ENCODE data around the gene FLT1.
A peak's percentile ranks its signal among the peaks of the same experiment; 100 is the strongest.

The FLT1 gene

DNA sequence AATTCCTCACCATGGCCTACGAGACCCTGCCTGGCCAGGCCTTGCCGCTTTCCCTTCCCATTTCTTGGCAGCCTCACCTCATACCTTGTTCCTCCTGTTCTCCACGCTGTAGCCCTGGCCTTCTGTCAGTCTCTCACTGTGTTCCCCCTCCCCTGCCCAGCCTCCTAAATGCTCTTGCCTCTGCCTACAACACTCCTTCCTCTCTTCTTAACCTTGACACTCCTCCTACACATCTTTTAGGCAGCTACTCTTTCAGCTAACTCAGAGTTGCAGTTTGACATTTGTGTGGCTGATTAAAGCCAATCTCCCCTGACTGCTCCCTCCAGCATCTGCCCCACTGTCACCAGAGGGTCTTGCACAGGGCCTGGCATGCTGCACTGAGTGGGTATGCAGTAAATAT is 150.8 kb downstream of the FLT1 start:
- no peak for DNase-seq (ENCODE audit: low read depth)

- DNase-seq (ENCODE audit: low read depth): no peak
These were observed 152.7 kb downstream of the FLT1 start for GRCh38 chr13:28342251-28342650.

GRCh38 chr13:28340272-28340793 is 154.6 kb downstream of the FLT1 start:
- DNase-seq (ENCODE audit: low read depth): no peak

- DNase-seq (ENCODE audit: low read depth): no peak
These were observed 155.5 kb downstream of the FLT1 start for GRCh38 chr13:28339419-28339818.

DNA sequence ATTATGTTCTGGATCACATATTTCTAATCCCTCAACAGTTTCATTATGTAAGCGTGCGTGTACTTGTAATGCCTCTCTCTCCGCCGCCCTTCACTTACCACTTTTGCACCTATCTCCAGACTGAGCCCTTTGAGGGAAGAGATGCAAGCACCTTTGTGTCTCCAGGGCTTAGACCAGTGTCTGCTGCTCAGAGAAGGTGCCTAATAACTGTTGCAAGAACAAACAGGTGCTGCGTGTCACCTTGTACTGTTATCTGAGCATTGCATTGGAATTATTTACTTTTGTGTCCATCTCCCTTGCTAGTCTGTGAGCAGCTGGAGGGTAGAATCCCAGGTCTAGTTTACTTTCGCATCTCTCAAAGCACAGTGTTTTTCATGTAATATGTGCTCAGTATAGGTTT is 156.2 kb downstream of the FLT1 start:
- no peak for DNase-seq (ENCODE audit: low read depth)

DNA sequence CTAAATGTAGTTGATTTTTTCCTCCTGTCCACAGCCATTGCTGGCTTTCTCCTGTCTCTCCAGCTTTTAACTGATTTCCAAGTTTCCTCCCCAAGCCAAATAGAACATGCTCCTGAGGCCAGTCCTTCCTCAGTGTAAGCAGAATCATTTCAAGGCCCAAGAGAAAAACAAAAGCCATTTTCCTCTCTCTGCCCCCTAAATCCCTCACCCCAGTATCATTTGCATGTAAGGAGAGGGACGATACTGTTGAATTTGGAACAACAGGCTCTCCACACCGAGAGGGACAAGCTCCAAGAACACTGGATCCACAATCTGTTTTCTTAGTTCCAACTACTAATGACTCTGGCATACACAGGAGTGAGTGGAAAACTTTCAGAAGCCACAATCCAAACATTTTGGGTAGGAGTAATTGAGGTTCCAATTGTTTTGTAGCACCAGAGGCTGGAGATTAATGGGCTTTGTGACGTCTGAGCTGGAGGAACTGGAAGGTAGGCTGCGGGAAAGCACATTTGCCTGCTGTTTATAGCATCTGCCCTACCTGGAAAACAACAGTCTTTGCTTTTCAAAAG is 156.8 kb downstream of the FLT1 start:
- no peak for DNase-seq (ENCODE audit: low read depth)

DNA sequence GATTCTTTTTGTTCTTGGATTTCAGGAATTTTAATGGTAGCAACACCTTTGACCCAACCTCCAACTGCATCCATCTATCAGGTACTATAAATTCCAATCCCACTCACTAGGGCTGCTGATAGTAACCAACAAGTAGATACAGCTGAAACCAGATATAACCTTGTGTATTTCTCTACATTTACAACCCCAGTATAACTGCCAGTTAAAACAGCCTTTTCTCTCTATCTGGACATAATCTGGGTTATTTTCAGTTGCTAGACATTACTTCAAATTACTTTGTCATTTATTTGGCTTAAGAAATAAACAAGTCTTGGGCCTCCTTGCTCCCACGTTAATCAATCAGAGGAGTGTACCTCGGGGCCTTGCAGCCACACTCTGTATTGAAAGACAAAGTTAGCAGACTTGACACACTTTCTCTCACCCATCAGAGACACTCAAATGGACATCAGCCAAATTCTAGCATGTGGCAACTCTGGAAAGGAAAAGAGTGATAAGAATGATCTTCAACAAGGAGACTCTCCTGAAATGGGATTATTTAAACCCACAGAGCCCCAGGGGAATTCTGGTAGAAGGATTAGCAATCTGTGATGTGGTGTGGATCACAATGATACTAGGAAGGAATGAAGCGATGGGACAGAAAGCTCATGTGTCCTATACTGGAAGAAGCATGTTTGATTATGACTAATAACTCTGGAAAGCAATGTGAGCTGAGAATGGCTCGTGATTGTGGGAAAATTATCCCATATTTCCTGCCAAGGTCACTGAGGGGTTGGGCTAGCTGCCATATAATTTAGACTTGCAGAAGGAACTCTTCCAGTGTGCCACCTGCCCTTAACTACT is 157.5 kb downstream of the FLT1 start:
- DNase-seq (ENCODE audit: low read depth): no peak

GRCh38 chr13:28336193-28336657 is 158.7 kb downstream of the FLT1 start:
- DNase-seq (ENCODE audit: low read depth): no peak

DNA sequence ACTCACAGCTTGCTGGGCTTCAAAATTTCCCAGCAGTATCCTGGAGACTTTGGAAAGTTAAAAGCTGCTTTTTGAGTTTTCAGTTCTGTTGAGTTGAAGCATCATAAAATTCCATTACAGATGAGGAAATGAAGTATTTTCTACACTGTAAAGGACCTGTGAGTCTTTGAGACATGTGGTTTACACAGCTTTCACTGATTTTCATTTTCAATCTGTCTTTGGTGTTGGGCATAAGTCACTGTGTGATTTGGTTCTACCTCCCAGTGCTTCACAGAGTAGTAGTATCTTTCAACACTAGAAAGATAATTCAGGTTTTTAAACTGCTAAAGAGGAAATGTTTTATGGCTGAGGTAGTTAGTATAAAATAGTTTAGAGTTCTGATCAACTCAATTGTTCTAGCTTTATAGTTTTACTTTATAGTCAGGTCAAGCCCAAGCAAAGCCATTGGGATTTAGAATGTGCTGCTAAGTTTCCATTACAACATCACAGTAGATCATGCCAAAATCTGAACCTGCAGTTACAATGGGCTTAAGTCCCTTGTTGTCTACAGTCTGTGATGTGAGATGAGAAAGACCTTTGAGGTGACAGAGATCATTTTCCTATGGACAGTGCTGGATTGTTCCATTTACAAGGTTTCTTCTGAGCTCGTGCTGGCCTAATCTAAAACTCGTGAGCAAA is 161.6 kb downstream of the FLT1 start:
- no peak for DNase-seq (ENCODE audit: low read depth)

DNA sequence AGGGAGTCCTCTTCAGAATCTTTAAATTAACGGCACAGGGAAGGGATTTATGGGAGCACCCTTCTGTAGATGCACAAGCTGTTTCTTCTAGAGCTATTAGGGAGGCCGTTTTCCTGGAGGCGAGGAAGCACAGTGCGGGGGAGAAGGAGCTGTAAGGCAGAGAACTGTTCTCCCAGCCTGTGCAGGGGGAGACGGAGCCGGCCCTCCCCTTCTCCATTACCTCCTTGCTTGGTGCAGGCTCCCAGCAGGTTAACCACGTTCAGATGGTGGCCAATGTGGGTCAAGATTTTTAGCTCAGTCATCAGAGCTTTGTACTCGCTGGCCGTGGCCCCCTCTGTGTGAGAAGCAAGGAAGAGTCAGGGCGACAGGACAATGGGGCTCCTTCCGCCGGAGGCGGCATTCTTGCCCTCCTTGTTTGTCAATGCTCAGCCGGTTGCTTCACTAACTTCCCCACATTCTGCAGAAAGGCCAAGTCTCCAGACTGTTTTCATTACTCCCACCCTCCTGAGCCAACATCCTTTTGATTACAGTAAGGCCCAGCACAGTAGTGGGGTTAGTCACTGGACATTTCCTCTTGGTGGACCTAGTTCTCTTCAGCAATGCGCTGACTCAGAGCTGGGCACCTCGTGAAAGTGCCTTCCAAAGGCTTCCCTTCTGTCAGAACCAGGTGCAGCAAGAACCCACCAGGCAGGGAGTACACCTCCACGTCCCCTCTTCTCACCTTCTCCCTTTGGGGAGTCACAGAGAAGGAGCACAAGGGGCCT is 165.4 kb downstream of the FLT1 start:
- peak; percentile 93 for DNase-seq (ENCODE audit: low read depth)

DNA sequence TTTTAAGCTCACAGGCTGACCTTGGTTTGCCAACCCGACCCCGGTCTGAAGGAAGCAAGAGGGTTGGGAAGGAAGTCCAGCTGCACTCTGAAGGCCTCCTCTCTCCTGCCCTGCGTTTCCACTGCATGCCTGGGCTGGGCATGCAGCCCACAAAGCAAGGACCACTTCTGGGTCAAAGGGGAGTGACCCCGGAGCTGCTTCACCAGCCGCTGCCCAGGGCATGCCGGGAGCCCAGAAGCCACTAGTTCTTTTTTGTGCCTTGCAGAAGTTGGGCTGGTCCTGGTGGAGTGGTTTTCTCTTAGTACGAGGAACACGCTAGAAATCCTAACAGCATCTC is 166.7 kb downstream of the FLT1 start:
- no peak for DNase-seq (ENCODE audit: low read depth)

DNA sequence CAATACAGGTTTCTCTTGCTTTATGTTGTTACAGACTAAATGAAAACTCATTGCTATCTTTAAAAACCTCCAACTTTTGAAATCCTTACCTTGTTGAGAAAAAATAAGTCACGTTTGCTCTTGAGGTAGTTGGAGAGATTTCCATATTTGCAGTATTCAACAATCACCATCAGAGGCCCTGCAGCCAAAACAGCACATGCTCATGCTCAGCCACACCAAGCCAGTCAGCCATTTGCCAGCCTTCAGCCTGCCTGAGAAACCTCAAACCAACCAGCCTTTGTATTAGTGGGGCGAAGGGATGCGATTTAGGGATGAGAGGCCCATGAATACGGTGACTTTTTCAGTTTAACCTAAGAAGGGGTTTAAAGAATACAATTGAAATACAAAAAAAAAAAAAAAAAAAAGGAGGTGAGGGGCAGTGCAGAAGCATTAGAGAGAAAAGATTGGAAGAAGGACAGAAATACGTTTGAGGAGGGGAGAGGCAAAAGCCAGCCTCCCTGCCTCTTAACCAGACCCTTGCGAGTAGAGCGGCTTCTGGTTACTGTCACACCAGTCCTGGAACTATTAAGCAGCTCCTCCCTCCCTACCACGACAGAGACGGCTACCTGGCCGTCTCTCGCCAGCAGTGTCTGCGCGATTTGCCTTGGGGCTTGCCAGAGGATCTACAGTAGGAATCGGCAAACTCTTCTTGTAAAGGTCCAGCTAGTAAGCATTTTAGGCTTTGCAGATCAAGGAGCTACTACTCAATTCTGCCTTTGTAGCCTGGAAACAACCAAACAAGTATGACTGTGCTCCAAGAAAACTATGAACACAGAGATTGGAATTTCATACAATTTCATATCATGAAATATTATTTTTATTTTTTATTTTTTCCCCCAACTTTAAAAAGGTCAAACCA is 167.3 kb downstream of the FLT1 start:
- DNase-seq (ENCODE audit: low read depth): no peak

DNA sequence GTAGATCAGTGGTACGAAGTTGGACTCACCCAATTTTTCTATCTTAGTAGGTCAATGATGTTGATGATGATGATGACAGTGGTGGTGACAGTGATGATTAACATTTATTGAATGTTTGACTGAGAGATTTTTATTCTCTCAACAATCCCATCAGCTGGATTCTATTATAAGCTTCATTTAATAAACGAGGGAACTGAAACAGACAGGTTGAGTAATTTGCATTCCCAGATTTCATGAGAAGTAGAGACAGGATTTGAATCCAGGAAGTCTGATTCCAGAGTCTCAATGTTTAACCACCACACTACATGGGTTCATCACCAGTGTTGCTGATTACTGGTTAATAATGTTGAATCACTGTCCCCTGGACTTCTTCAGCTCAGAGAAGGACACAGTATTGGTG is 168.9 kb downstream of the FLT1 start:
- DNase-seq (ENCODE audit: low read depth): no peak

DNA sequence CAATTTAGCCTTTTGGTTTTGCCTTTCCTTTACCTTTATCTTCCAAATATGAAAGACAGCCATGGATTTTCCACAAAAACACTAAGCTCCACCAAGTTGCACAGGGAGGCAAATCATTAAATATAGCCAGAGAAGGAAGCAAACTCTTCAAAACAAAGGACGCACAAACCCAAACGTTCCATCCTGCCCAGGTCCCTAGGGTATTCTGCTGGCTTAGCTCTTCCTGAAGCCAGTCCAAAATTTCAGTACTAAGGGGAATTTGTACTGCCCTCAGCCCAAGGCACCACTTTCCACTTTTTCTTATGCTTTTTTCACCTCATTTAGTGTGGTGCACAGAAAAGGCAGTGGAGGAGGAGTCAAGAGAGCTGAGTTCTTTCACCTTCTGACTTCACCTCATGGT is 169.9 kb downstream of the FLT1 start:
- no peak for DNase-seq (ENCODE audit: low read depth)

DNA sequence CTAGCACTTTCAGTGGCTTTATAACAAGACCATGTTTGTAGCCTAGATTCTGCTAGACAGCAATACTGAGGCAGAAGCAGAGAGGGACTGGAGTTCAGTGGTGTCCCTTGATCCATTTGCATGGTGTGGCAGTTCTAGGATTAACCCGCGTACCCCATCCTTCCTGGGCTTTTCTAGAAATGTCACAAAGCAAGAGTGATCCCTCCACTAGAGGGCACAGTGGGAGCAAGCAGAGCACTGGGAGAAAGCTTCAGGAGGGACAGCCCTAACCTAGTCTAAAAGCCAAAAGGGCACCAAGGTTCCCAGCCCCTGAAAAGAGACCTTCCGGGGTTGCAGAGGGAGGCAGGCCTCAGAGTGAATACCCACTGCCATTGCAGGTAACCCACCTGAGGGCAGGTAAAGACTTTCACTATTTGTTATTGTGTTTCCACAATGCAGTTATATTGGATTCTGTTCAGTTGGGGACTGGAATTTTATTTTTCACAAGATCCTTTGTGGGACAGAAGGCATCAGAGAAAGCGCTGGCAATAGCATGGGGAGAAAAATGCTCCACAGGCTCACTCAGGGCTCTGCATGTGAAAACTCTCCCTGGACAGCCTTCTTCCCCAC is 170.6 kb downstream of the FLT1 start:
- no peak for DNase-seq (ENCODE audit: low read depth)

- no peak for DNase-seq (ENCODE audit: low read depth)
These were observed 172.5 kb downstream of the FLT1 start for GRCh38 chr13:28322256-28322905.

GRCh38 chr13:28321756-28322155 is 173.2 kb downstream of the FLT1 start:
- DNase-seq (ENCODE audit: low read depth): no peak

DNA sequence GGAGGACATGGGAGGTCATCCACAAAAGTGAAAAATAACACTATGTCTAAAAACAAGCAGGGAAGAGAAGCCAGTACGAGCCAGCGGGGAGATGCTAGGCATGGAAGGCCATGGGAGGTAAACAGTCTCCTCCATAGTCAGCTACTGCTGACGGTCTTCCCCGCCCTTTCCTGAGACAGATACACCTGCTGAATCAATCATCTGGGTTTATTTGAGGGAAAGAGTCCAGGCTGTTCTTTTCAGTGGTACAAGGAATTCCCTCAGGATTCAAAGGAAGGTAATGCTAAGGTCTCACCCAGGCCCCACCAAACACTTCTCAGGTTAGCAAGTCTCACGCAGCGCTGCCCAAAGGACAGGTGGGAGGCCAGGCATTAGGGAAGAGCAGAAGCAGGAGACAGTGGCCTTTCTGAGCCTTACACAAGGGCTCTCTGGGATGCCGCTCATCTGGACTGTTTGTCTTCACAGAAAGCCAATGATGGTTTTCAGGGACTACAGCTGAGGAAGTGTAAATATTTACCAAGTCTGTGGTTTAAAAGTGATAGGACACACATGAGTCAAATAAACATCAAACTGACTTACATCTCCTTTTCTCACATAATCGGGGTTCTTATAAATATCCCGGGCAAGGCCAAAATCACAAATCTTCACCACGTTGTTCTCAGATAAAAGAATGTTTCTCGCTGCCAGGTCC is 173.9 kb downstream of the FLT1 start:
- DNase-seq (ENCODE audit: low read depth): no peak

- DNase-seq (ENCODE audit: low read depth): no peak
These were observed 174.7 kb downstream of the FLT1 start for GRCh38 chr13:28320209-28320608.

DNA sequence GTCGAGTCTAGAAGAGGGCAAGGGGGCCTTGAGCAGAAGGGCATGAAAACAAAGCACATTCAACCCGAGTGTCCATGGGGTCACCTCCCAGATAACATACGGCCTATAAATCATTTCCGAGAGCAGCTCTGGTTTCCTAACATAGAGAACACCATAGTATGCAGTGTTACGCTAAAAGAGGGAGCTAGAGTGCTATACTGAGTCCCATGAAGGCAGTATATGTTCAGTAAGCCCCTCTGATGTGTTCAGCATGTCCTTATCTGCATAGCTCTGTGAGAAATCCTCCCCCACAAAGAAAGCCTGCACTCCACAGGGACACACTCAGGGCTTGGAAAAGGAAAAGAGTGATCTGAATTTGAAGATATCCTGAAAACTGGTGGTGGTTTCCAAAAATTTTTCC is 175.4 kb downstream of the FLT1 start:
- DNase-seq (ENCODE audit: low read depth): no peak
